ENCODE measurements around the gene RPSA. TPM values are rescaled to one million over a fixed set of nuclear protein-coding genes. Genes with fewer than 3 reads are reported as not detected.
"Not testable (repeated sequence)": the region's sequence is repeated elsewhere in the genome, so short reads cannot be mapped to it uniquely, and the experiment has no call there.

RPSA gene
- total and polyA plus RNA-seq, 10 donors = 795 to 3,649 (median 960) TPM

- peaks cover 0 to 18% (median 0%) of the 10 kb centered on the region in 7 donors for H3K27me3 ChIP-seq (replicated peaks in 1 of 7)
- H3K4me1 ChIP-seq = no peaks in the 10 kb centered on the region
- intact Hi-C loops (cut with DNase I; ENCODE audit: low total_unique reads) = no loop called here
- 52 to 75% (median 58%) methylated on average over 2 to 3 of the region's 3 CpGs for WGBS, 5 donors
- no peak overlapping the region for H3K27ac ChIP-seq
- no peak overlapping the region for H3K4me3 ChIP-seq
- H3K36me3 ChIP-seq = no peaks in the 10 kb centered on the region
- TF ChIP-seq CTCF (IDR thresholded peaks at IDR 0.05 in 8 of 11, conservative IDR thresholded peaks at IDR 0.05 in 3 of 11) (no peak), POLR2AphosphoS5 (IDR thresholded peaks at IDR 0.05) (no peak), POLR2A (IDR thresholded peaks at IDR 0.05) (no peak)
- no peak for DNase-seq
- no peaks in the 10 kb centered on the region for H3K9me3 ChIP-seq
Measured at GRCh38 chr3:39454591-39455217, 48.2 kb downstream of the RPSA start.

- DNase-seq = no peak
- Histone ChIP-seq H3K4me1 (no peaks in the 10 kb centered on the region), H3K36me3 (no peaks in the 10 kb centered on the region), H3K27ac (no peak overlapping the region), H3K9me3 (no peaks in the 10 kb centered on the region), H3K4me3 (no peak overlapping the region), H3K27me3 (replicated peaks in 1 of 7) (peaks cover 0 to 18% (median 0%) of the 10 kb centered on the region in 7 donors)
- 93 to 97% (median 94%) methylated on average over 17 to 20 of the region's 20 CpGs for WGBS, 5 donors
- intact Hi-C loops (cut with DNase I; ENCODE audit: low total_unique reads) = no loop called here
- TF ChIP-seq CTCF (IDR thresholded peaks at IDR 0.05 in 8 of 11, conservative IDR thresholded peaks at IDR 0.05 in 3 of 11) = no peak
- no peak for TF ChIP-seq POLR2A (IDR thresholded peaks at IDR 0.05)
- TF ChIP-seq POLR2AphosphoS5 (IDR thresholded peaks at IDR 0.05) = no peak
Measured at GRCh38 chr3:39456159-39456558, 49.6 kb downstream of the RPSA start.

GRCh38 chr3:39457361-39457760, 50.8 kb downstream of the RPSA start:
- no peak for DNase-seq
- H3K27me3 ChIP-seq (replicated peaks in 1 of 7) = peaks cover 0 to 18% (median 0%) of the 10 kb centered on the region in 7 donors
- intact Hi-C loops (cut with DNase I; ENCODE audit: low total_unique reads) = no loop called here
- 87 to 93% (median 90%) methylated on average over 9 of the region's 9 CpGs for WGBS, 5 donors
- TF ChIP-seq POLR2AphosphoS5 (IDR thresholded peaks at IDR 0.05) = no peak
- TF ChIP-seq CTCF (IDR thresholded peaks at IDR 0.05 in 8 of 11, conservative IDR thresholded peaks at IDR 0.05 in 3 of 11) = no peak
- no peak for TF ChIP-seq POLR2A (IDR thresholded peaks at IDR 0.05)
- no peaks in the 10 kb centered on the region for H3K36me3 ChIP-seq
- no peaks in the 10 kb centered on the region for H3K9me3 ChIP-seq
- no peak overlapping the region for H3K27ac ChIP-seq
- no peaks in the 10 kb centered on the region for H3K4me1 ChIP-seq
- H3K4me3 ChIP-seq = no peak overlapping the region

GRCh38 chr3:39458579-39458978, 52.1 kb downstream of the RPSA start:
- intact Hi-C loops (cut with DNase I; ENCODE audit: low total_unique reads); H3K27ac ChIP-seq; H3K4me1 ChIP-seq; DNase-seq; H3K9me3 ChIP-seq; H3K4me3 ChIP-seq; H3K36me3 ChIP-seq: not testable (repeated sequence)
- peaks cover 0 to 18% (median 0%) of the 10 kb centered on the region in 7 donors for H3K27me3 ChIP-seq (replicated peaks in 1 of 7)
- WGBS, 5 donors = 86 to 95% (median 89%) methylated on average over 5 of the region's 5 CpGs
